Natural killer cell (primary cell): ENCODE data around the gene N4BP2. TPM values are rescaled to one million over a fixed set of nuclear protein-coding genes. Genes with fewer than 3 reads are reported as not detected.

ENCODE experiments used
- ATAC-seq, 3 donors: fragments of 150-1000 bp in 2 of 3; fragments of 200-7000 bp in 1 of 3; cut with Tn5 transposase; 1 replicate in 1 of 3; 2 replicates in 2 of 3; pipeline ENCODE4 v1.10.0; 2021; ENCODE audit warnings: mild to moderate bottlenecking in 2 of 3, moderate library complexity in 2 of 3
- DNase-seq, 2 donors: peaks; one replicate each; pipeline versions ENCODE4 v3.0.0 to v3.0.0-alpha.2; 2013 to 2021; ENCODE audit warnings: mixed read lengths in 1 of 2
- H3K27ac ChIP-seq: one replicate; pipeline ENCODE4 v1.5.1; 2013; ENCODE audit warnings: mild to moderate bottlenecking, low read length
- H3K27me3 ChIP-seq: one replicate; pipeline ENCODE4 v1.6.1; 2013; ENCODE audit warnings: low read length; ENCODE audit not compliant: control insufficient read depth, insufficient read depth
- H3K36me3 ChIP-seq: one replicate; pipeline ENCODE4 v1.6.1; 2013; ENCODE audit warnings: low read length; ENCODE audit not compliant: control insufficient read depth, insufficient read depth
- H3K4me1 ChIP-seq: one replicate; pipeline ENCODE4 v1.6.1; 2013; ENCODE audit warnings: low read length; ENCODE audit not compliant: control insufficient read depth, insufficient read depth
- H3K4me3 ChIP-seq: one replicate; pipeline ENCODE4 v1.5.1; 2013; ENCODE audit warnings: low read length
- H3K9me3 ChIP-seq: one replicate; pipeline ENCODE4 v1.6.1; 2013; ENCODE audit warnings: low read length; ENCODE audit not compliant: control insufficient read depth, insufficient read depth
- H3K27ac Mint-ChIP-seq, 2 donors: one replicate each; pipeline ENCODE4 v1.8.0; 2022; ENCODE audit warnings: mild to moderate bottlenecking in 2 of 2, mixed read lengths in 2 of 2, moderate library complexity in 1 of 2
- H3K27me3 Mint-ChIP-seq, 2 donors: one replicate each; pipeline ENCODE4 v1.8.0; 2022; ENCODE audit warnings: low read depth in 2 of 2, mixed read lengths in 2 of 2
- H3K36me3 Mint-ChIP-seq: one replicate; pipeline ENCODE4 v1.8.0; 2022; ENCODE audit warnings: mixed read lengths
- H3K4me1 Mint-ChIP-seq, 2 donors: one replicate each; pipeline ENCODE4 v1.8.0; 2022; ENCODE audit warnings: mixed read lengths in 2 of 2
- H3K4me3 Mint-ChIP-seq: one replicate; pipeline ENCODE4 v1.8.0; 2022; ENCODE audit warnings: mild to moderate bottlenecking, moderate library complexity, mixed read lengths
- H3K9me3 Mint-ChIP-seq, 2 donors: one replicate each; pipeline ENCODE4 v1.8.0; 2022; ENCODE audit warnings: mixed read lengths in 2 of 2
- WGBS: methylation state at CpG from one replicate; pipeline ENCODE4 v1.1.7; 2013; ENCODE audit warnings: missing lambda C conversion rate; ENCODE audit not compliant: insufficient coverage; 5-methylcytosine and 5-hydroxymethylcytosine counted together
- intact Hi-C: fragments of 100-400 bp; cut with micrococcal nuclease; formaldehyde crosslinking; loops from one replicate; pipeline ENCODE4 v1.14.2; 2022
- total RNA-seq, 4 donors: library from RNA; stranded (reverse); fragments of 120-200 nt in 1 of 4; gene quantifications; one replicate each; pipeline versions ENCODE4 v1.2.3 to v1.2.4, GENCODE V29; 2013 to 2022
- TF ChIP-seq, protein P1 (sequence below): fragments of 200-600 bp; IDR thresholded peaks from one replicate; pipeline ENCODE4 v1.8.0; 2022; ENCODE audit warnings: antibody characterized with exemption

The N4BP2 gene
- total RNA-seq, 3 donors from 2014 or later (not counting 1 experiment from before 2014, with no cell fraction given) = 16.4 to 22.4 (median 17.5) TPM

DNA sequence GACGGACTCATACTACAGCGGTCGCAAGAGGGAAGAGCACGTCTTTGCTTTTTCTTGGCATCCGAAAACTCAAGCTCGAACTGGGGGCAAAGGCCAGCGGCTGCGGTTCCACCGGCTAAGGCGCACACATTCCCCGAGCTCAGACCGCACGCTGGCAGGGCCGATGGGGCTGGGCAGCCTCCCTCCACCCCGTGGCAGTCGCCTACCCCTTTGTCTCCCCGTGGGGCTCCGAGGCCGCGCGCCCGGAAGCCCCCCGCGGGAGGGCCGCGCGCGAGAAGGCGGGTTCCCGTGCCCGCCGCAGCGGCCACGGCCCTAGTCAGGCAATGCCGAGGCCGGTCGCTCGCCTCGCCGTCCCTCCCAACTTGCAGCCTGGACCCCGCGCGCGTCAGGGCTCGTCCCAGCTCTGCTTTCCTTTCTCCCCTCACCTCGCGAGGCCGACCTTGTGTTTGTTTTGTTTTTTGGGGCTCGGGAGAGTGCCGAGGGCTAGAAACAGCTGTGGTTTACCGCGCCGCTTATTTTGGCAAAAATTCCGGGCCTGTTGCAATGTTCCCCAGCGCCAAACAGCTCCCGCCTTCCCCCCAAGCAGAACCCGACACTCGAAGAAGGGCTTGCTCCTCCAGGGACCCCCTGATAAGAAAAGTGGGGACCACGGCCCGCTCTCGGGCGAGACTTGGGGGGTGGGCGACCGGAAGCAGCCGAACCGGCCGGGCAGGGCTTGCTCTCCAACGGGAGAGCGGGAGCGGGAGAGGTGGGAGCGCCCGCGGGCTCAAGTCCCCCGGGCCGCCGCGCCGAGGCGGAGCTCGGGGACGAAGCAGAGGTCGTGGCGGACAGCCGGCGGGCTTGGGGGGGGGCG, 561 bp upstream of the N4BP2 start:
- H3K27me3 Mint-ChIP-seq = no peaks in the 10 kb centered on the region
- H3K4me3 ChIP-seq = peak overlapping the region; percentile 65
- H3K27ac Mint-ChIP-seq = peak overlapping the region; percentile 88 to 95

DNA sequence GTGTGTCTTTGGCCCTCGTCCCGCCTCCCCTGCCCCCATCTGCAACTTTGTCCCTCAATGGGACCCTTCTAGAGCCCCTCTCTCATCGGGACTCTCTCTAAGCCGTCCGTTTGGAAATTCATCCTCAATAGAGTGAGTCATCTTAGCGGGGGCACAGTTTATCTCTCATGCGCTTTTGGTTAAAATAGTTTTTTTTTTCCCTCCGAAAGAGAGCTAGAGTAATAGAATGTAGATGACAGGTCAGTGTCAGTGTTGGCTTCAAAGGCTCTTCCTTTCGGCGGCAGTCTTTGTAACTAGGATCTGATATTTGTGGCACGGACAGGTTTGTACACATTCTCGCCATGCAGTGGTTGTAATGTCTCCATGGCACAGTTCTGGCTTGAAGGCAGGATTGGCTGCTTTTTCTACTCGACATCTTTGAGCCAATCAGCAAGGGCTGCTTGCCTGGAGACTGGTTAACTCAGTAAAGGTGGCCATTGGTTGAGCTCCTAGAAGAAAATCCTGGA, 989 bp downstream of the N4BP2 start:
- Mint-ChIP-seq H3K27me3 (no peaks in the 10 kb centered on the region), H3K4me1 (peaks cover 26 to 44% of the 10 kb centered on the region in 2 donors), H3K9me3 (no peaks in the 10 kb centered on the region), H3K36me3 (no peaks in the 10 kb centered on the region), H3K27ac (peak overlapping the region; percentile 91 to 95), H3K4me3 (peak overlapping the region; percentile 95)
- intact Hi-C loops = loop anchor here (2.0 to 10.0 kb wide), 5 partner anchors 80 to 837 kb away; partner anchors contain the start of genes PDS5A, RHOH and UBE2K
- Histone ChIP-seq H3K27ac (peak overlapping the region; percentile 91), H3K4me3 (peak overlapping the region; percentile 55), H3K27me3 (no peaks in the 10 kb centered on the region), H3K4me1 (peaks cover 18% of the 10 kb centered on the region), H3K9me3 (no peaks in the 10 kb centered on the region), H3K36me3 (no peaks in the 10 kb centered on the region)
- peak; percentile 71 to 83 (median 73) for ATAC-seq
- TF ChIP-seq, protein P1, sequence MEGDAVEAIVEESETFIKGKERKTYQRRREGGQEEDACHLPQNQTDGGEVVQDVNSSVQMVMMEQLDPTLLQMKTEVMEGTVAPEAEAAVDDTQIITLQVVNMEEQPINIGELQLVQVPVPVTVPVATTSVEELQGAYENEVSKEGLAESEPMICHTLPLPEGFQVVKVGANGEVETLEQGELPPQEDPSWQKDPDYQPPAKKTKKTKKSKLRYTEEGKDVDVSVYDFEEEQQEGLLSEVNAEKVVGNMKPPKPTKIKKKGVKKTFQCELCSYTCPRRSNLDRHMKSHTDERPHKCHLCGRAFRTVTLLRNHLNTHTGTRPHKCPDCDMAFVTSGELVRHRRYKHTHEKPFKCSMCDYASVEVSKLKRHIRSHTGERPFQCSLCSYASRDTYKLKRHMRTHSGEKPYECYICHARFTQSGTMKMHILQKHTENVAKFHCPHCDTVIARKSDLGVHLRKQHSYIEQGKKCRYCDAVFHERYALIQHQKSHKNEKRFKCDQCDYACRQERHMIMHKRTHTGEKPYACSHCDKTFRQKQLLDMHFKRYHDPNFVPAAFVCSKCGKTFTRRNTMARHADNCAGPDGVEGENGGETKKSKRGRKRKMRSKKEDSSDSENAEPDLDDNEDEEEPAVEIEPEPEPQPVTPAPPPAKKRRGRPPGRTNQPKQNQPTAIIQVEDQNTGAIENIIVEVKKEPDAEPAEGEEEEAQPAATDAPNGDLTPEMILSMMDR = no peak
- WGBS = under 1% methylated on average over 13 of the region's 13 CpGs
- DNase-seq = peak; percentile 53 to 89

More for the DNA sequence above, 561 bp upstream of the N4BP2 start:
- DNase-seq (peak; percentile 56 to 71), ATAC-seq (peak; percentile 36 to 60 (median 43))
- intact Hi-C loops = loop anchor here (2.0 to 10.0 kb wide), 5 partner anchors 79 to 839 kb away; partner anchors contain the start of genes PDS5A, RHOH and UBE2K
- Histone ChIP-seq H3K27ac (peak overlapping the region; percentile 86), H3K27me3 (no peaks in the 10 kb centered on the region), H3K9me3 (no peaks in the 10 kb centered on the region), H3K36me3 (no peaks in the 10 kb centered on the region), H3K4me1 (peaks cover 18% of the 10 kb centered on the region)
- TF ChIP-seq, protein P1 = no peak
- Mint-ChIP-seq H3K36me3 (no peaks in the 10 kb centered on the region), H3K4me3 (peak overlapping the region; percentile 92), H3K9me3 (no peaks in the 10 kb centered on the region), H3K4me1 (peaks cover 26 to 39% of the 10 kb centered on the region in 2 donors)
- 0% methylated on average over 83 of the region's 86 CpGs for WGBS

DNA sequence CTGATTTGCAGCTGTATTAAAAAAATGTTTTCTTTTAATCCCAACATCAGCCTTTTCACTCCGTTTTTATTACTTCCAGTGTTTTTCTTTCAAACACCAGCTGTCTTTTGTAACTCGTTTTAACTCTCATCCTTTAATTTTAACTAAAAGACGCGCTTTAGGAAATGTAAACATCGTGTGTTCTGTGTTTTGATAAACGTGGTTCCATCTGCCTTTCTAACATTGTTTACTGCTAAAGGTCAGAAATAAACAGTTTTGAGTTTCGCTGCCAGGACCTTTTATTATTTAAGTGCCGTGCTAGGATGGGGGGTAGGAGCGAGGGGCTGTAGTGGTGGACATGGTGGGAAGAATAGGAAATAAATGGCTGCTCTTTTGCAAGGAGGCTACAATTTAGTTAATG, 1.5 kb downstream of the N4BP2 start:
- TF ChIP-seq, protein P1 = no peak
- H3K27ac Mint-ChIP-seq = peak overlapping the region; percentile 91 to 95

More for the DNA sequence above, 1.5 kb downstream of the N4BP2 start:
- Mint-ChIP-seq H3K4me1 (peaks cover 26 to 44% of the 10 kb centered on the region in 2 donors), H3K36me3 (no peaks in the 10 kb centered on the region), H3K9me3 (no peaks in the 10 kb centered on the region), H3K4me3 (peak overlapping the region; percentile 95), H3K27me3 (no peaks in the 10 kb centered on the region)
- H3K9me3 ChIP-seq = no peaks in the 10 kb centered on the region
- DNase-seq (no peak), ATAC-seq (no peak)
- peaks cover 18% of the 10 kb centered on the region for H3K4me1 ChIP-seq
- no peaks in the 10 kb centered on the region for H3K27me3 ChIP-seq
- 5% methylated on average over 6 of the region's 9 CpGs for WGBS
- H3K4me3 ChIP-seq = peak overlapping the region; percentile 55
- intact Hi-C loops = loop anchor here (5.0 to 10.0 kb wide), 3 partner anchors 81 to 837 kb away; partner anchors contain the start of genes PDS5A and UBE2K
- H3K27ac ChIP-seq = peak overlapping the region; percentile 91
- H3K36me3 ChIP-seq = no peaks in the 10 kb centered on the region
